SIG-M5 (cell line): ENCODE results near the gene DNAAF6.
"Not testable (repeated sequence)": the region's sequence is repeated elsewhere in the genome, so short reads cannot be mapped to it uniquely, and the experiment has no call there.

Source experiments
- DNase-seq: peaks from one replicate; lab custom pipeline; 2025; lab: John Stamatoyannopoulos, UW

DNAAF6 gene

DNA sequence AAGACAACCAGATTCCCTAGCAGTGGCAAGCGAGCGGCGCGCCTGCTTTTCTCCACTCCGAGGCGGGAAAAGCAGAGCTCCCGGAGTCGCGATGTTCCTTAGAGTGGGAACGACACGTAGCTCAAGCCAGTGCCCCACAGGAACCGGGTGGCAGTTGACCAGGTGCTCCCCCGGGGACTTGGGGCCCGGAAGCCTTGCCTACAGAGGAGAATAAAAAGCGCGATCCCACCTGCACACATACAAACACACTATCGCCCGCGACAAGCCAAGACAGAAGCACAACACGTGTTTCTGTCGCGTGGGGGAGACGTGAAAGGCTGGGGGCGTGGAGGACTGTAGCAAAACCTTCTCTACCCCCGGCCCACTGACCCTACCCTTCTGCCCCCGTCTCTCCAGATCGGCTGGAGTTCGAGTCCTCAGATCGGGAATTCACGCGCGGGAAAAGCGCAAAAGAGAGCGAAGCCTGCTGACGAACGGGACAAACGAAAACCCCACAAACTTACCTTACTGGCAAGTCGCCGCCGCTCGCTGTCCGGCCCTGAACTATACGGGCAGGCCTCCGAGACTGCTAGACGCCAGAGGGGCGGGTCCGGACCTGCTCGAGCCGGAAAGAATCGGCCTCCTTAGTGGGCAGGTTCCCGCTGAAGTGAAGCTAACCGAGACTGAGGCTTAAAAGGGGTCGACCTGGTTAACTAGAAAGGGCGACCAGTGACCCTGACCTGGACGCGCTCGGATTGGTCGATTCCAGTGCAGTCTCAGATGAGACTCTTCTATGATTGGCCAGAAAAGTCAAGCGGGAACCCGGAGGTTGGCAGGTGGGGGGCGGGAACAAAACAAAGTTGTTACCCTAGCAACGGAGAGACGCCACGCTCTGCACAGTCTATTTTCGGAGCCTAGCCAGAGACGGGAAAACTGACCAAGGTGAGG, at the start of gene DNAAF6, which contains the start of gene NUP62CL:
Gene DNAAF6, plus strand, starts transcription at position 842 of the 927 bp plus-strand sequence. CDS start 6,265 bp downstream, outside the sequence.
Gene NUP62CL, minus strand, starts transcription at position 664 of the 927 bp plus-strand sequence. CDS start 31,287 bp downstream, outside the sequence.
- no peak for DNase-seq

DNA sequence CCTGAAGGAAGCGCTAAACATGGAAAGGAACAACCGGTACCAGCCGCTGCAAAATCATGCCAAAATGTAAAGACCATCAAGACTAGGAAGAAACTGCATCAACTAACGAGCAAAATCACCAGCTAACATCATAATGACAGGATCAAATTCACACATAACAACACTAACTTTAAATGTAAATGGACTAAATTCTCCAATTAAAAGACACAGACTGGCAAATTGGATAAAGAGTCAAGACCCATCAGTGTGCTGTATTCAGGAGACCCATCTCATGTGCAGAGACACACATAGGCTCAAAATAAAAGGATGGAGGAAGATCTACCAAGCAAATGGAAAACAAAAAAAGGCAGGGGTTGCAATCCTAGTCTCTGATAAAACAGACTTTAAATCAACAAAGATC, 48.8 kb upstream of the DNAAF6 start:
- DNase-seq = not testable (repeated sequence)

DNA sequence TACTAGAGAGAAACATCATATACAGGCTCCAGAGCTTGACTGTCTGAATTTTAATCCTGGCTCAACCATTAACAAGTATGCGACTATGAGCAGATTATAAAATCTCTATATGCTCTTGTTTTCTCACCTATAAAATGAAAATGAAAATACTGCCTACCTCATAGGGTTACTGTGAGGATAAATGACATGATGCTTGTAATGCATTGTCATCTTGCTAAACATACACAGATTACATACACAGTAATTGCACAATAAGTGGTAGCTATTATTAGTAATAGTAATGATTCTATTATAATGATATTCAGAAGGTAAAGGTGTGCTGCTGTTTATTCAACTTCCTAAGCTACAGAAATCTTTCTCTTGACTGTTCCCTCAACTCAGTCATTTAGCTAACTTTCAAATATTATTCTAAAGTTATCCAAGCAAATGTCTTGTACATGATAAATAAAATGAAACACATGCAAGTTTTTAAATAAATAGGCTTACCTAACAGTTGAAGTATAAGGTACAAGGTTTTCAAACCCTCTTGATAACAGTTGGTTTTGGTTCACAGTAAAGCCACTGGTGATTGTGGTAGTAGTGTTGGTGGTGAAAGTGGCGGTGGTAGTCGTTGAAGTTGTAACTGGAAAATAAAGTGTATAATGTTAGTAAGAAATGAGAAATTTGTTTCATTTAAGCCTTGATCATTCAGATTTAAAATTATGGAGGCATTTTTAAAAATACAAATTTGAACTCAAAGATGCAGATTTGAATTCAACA, 39.1 kb upstream of the DNAAF6 start:
- DNase-seq = no peak

DNA sequence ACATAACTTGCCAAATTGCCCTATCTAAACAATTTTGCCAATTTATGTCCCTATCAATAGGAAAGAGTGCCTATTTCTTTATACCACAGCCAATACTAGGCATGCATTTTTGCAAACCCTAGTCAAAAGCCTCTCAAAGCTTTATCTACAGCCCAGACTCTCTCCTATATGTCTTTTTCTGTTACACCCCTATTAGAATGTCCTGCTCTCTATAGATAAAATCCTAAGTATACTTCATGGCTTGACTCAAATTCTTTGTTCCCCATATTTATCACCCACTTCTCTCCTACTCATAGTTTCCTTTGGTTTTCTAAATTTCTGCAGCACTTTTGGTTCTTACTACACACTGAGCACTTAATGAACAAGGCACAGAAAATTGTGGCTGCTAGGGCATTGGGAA, 38.2 kb upstream of the DNAAF6 start:
- DNase-seq = no peak

DNA sequence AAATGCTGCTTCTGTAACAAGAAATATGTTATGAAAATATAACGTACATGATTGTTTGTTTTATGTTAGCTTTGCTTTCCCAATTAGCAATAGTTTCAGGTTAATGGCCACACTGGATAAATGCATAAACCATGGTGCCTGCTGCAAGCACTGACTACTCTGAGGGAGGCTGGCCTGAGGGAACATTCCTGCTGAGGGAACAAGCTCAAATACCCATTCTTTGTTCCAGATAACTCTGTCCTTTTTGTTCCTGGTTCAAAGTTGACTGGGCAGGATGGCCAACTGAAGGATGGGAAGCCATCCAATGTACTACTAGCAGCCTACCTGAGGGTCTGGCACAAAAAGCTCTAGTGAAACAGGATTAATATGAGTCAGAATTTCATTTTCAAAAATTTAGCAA, 37.7 kb upstream of the DNAAF6 start:
- no peak for DNase-seq

DNA sequence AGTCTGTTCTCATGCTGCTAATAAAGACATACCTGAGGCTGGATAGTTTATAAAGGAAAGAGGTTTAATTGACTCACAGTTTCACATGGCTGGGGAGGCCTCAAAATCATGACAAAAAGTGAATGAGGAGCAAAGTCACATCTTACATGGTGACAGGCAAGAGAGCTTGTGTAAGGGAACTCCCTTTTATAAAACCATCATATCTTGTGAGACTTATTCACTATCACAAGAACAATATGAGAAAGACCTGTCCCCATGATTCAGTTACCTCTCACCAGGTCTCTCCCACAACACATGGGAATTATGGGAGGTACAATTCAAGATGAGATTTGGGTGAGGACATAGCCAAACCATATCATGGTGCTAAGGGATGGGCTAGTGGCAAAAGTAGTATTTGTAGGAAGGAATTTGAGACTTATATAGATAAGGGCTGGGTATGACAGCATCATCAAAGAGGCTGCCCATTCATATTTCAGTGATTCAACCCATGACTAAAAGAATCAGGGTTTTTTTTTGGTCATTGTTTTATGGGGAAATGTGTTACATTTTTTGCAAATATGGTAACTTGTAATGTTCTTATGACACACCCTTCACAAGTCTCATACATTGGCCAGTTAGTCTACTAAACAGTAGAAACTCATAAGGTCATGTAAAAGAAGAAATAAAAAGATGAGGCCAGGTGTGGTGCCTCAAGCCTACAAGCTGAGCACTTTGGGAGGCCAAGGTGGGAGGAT, 34.9 kb upstream of the DNAAF6 start:
- no peak for DNase-seq

DNA sequence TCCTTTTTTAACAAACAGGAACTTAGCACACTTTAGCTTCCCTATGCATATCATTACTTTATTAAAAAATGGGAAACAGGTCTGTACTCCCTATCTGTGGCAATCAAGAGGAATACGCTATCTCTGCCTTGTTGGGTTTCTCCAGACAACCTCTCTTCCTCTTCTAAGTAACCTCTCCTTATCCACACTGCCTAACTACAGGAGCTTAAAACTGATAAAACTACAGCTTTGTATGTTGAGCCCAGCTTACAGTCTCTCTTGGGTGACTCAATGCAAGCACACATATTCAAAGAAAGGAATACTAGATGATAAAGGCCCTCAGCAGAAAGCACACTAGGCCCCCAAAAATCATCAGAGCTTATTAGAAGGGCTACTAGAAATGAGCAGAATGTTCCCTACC, 9.1 kb upstream of the DNAAF6 start:
- no peak for DNase-seq

DNA sequence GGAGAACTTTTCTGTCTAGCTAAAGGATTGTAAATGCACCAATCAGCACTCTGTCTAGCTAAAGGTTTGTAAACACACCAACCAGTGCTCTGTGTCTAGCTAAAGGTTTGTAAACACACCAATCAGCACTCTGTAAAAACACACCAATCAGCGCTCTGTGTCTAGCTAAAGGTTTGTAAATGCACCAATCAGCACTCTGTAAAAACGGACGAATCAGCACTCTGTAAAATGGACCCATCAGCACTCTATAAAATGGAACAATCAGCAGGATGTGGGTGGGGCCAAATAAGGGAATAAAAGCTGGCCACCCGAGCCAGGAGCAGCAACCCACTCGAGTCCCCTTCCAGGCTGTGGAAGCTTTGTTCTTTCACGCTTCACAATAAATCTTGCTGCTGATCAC, 8.3 kb upstream of the DNAAF6 start:
- DNase-seq = not testable (repeated sequence)

DNA sequence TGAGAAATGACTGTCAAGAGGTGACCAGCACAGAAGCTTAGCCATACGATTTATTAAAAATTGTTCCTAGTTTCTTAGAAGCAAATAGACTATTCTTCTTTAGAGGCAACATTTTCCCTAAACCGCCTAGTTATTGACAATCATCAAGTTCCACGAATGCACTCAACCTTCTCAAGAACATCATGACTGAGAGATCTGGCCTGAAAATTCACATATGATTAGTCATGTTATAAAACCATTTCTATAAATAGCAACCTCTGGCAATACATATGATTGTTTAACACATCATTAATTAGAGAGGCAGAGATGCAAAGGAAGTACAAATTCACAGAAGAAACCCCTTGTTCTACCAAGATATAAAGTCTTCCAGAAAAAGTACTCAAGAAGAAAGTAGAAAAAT, 6.9 kb upstream of the DNAAF6 start:
- no peak for DNase-seq

DNA sequence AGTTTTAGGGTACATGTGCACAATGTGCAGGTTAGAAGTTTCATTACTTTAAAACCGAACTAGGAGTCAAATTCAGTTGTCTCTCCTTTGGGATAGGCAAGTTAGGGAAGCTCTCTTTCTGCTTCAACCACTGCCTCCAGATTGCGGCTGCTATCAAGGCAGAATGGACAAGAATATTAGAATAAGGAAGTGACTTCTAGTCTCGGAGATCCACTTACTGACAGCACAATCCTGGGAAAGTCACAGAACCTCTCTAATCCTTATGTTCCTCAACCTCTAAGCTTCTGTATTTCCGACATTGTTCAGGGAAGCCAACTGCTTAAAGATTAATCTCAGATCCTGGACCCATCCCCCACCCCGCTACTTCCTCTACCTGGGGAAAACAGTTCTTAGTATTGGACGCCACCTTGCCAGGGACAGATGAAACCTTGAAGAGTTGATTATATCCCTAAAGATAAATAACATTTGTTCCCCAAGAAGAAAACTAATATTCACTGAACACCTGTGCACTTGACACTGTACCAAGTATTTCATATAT, 2.3 kb upstream of the DNAAF6 start:
- no peak for DNase-seq

DNA sequence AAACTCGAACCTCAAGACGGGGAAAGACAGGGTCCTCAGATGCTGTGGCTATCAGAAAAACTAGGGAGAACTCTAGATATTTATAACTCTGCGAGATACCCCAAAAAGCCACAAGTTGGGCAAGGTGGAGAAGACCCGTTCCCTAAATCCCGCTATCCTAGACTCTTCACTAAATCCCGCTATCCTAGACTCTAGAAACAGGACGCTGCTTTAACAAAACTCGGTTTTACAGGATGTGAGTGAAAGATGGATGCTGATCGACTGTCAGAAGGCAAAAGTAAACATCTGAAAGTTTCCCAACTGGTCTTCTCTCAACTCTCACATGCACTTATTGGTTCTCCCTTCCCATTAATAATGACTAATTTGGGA, 270 bp downstream of the DNAAF6 start:
- no peak for DNase-seq

DNA sequence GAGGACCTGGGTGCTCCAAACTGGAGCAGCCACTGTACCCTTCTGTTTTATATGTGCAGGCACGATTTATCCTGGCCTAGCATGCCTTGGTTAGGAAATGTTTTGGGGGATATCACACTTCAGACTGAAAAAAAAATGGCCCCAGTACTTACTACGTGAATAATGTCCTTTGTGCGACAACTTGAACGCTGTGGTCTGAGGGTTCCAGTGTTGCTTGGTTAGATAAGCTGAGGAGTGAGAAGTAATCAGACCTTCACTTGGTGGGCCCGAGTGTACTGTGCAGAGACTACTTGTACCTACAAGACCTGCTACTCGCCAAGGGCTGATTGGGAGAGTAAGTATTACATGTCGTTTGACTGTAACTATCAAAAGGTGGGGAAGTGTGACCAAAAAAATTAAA, 678 bp downstream of the DNAAF6 start:
- DNase-seq = no peak

DNA sequence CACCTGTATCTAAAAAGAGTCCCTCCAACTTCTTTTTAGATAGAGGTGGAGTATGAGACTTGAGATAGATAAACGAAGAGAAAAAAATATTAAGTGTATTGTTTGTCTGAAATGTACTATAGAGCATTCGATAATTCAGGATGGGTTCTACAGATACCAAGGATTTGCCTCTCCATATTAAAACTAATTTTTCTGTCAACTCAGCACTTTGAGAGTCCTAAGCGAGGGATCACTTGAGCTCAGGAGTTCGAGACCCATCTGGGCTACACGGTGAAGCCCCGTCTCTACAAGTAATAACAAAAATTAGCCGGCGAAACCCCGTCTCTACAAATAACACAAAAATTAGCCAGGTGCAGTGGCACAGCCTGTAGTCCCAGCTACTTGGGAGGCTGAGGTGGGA, 1.5 kb downstream of the DNAAF6 start:
- DNase-seq = no peak

DNA sequence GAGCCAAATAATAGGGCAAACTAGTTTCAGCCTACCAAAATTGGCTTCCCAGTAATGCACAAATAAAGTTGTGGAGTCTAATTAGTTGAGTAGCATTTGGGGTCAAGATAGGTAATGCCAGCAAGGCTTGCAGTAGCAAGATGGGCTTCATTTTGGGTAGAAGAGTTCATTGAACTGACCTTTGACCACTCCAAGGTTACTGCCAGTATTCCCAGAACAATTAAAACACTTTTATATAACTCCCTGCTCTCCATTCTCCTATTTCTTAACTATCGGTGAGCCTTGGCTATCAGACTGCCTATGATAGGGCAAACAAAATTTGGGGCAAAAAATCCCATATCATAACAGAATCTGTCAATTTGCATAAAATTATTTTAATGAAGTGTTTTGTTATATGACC, 7.1 kb downstream of the DNAAF6 start:
- DNase-seq = no peak

DNA sequence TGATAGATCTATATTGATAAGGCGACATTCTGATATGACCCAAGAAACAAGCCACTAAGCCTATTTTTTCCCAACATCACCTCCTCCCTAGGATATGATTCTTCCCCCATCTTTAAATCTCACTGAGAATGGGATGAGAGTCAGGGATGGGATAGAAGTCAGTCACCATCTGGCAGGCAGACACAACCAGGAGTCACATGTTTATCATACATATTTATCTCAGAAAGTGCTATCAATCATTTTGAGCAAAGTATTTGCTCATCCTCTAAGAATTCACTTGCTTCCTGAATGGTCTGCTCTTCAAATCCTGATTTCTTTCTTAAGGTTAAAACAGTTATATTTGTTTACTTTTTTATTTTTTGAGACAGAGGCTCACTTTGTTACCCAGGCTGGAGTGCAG, 20.3 kb downstream of the DNAAF6 start:
- no peak for DNase-seq

DNA sequence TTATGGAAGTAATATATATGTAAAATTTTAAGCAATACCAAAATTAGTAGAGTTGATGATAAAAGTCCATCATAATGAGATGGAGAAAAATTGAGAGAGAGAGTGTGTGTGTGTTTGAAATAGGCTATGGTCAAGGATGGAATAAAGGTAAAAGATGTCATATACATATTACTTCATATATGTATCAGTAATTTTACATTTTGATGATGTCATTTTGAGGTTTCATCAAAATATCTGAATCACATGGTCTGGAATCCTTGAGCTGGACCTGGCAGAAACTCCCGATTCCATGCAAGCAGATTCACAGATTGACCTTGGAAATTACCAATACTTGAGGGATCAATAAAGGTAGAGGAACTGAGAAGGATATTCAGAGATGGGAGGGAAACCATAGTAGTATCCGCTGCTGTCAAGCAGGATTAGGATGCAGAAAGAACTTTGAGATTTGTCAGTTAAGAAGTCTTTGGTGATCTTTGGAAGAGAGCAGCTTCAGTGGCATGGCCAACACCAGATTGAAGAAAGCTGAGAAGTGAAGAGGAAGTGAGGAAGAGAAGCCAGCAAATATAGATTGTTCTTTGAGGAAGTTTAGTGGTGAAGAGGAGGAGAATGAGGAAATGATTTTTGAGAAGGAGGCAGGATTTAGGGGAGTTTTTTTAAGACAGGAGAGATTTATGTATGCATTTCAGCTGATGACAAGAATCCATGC, 21.5 kb downstream of the DNAAF6 start:
- no peak for DNase-seq

DNA sequence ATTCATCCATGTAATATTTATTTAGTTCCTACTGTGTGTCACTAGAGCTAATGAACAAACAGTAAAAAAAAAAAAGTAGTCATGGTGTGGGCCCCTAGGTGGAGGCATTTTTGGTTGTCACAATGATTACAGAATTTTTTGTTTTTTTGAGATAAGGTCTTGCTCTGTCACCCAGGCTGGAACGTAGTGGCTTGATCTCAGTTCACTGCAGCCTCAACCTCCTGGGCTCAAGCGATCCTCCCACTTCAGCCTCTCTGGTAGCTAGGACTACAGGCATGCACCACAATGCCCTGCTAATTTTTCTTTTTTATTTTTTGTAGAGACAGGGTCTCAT, 22.0 kb downstream of the DNAAF6 start:
- DNase-seq = no peak

DNA sequence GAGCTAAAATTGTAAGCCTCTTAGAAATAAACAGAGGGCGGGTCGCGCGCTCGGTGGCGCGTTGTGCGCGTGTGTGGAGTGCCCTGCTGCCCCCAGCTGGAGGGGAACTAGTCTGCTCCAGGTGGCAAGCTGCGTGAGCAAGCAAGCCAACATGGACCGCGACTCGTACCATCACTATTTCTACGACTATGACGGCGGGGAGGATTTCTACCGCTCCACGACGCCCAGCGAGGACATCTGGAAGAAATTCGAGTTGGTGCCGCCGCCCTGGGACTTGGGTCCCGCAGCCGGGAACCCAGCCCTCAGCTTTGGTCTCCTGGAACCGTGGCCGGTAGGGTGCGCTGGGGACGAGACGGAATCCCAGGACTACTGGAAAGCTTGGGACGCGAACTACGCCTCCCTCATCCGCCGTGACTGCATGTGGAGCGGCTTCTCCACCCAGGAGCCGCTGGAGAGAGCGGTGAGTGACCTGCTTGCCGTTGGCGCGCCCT, 66.1 kb downstream of the DNAAF6 start:
- no peak for DNase-seq

DNA sequence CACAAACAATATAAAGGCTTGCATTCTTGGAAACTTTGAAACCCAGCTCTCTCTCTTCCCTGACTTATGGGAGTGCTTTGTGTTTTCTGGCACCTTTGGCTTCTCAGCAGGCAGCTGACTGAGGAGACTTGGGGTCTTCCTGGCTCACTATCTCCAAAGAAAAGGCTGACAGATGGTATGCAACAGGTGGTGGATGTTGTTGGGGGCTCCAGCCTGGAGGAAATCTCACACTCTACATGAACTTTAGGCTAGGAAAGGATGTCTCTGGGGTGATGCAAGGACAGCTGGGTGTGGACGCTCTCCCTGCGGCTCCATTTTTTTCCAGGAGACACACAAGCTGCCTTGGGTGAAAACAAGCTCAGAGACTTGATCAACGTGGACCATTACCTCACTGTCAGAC, 67.4 kb downstream of the DNAAF6 start:
- no peak for DNase-seq

DNA sequence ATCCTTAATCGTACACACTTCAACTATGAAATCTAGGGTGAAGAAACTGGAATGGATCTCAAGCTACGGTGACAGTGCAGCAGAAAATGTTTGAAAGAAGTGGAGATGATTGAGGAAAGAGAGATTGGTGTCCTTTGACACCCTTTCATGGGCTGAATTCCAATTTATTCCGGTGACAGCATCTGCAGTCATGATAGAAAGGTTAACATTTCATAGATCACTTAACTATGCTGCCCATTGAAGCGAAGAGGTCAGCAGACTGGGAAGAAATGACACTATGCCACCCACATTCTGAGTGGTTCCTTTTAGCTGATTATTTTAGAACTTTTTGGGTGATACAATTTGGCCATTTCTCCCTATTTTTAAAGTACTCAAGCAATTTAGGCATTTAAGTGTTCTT, 82.3 kb downstream of the DNAAF6 start:
- DNase-seq = no peak

DNA sequence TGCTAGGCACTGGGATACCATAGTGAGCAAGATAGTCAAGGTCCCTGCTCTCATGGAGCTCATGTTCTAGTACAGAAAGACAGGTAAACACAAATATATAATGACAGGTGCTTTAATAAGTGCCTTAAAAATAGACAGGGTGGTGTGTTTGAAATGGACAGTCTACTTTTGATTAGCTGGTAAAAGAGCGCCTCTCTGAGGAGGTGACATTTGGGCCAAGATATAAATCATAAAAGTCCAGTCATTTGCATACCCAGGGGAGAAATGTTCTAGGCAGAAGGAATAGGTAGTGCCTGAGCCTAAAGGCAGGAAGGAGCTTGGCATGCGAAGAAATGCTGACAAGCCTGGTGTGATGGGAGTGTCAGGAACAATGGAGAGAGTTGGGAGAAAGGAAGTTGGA, 83.6 kb downstream of the DNAAF6 start:
- DNase-seq = no peak

DNA sequence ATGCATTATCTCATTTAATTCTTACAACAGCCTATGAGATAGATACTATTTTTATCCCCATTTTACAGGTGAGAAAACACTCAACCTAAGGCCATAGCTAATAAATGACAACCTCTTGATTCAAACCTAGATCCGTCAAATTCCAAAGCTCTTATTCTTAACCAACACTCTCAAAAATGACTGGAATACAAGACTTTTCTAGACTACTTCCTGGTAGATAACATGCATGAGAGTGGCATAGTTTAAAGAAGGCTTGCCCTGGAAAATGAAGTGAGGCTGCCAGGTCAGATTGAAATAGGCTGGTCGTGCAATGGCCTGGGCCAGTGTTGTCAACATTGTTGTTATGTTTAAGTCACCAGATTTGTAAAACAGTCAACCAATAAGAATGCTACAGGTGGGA, 86.6 kb downstream of the DNAAF6 start:
- DNase-seq = no peak
